B cell (primary cell): ENCODE results near the gene HES1. TPM values are rescaled to one million over a fixed set of nuclear protein-coding genes. Genes with fewer than 3 reads are reported as not detected.

Experiments
- ATAC-seq: fragments of 200-7000 bp; cut with Tn5 transposase; one replicate; pipeline ENCODE4 v1.10.0; 2021; ENCODE audit warnings: low read depth, mild to moderate bottlenecking, moderate number of reproducible peaks, moderate library complexity
- CTCF ChIA-PET: fragments of 350-600 bp; sonication (Branson Sonifier 250); formaldehyde crosslinking; loops from one replicate; lab custom pipeline; 2021; ENCODE audit warnings: antibody characterized with exemption, inconsistent platforms; lab: Charles Lee
- POLR2A ChIA-PET: fragments of 350-600 bp; sonication (Branson Sonifier 250); formaldehyde crosslinking; loops from one replicate; lab custom pipeline; 2021; ENCODE audit warnings: antibody characterized with exemption; lab: Charles Lee
- DNase-seq: peaks from one replicate; pipeline ENCODE4 v3.0.0; 2013
- H2AFZ ChIP-seq: 2 replicates; pipeline ENCODE4 v1.6.1; 2012; ENCODE audit warnings: mild to moderate bottlenecking, low read depth, low read length; ENCODE audit not compliant: insufficient read depth, poor library complexity, severe bottlenecking
- H3K27ac ChIP-seq, 2 donors: 1 replicate in 1 of 2; 2 replicates in 1 of 2; pipeline ENCODE4 v1.5.1; 2012 to 2013; ENCODE audit warnings: low read length in 2 of 2, mild to moderate bottlenecking in 2 of 2, moderate library complexity in 1 of 2
- H3K27me3 ChIP-seq, 4 experiments: fragments of 200-600 bp in 1 of 4; sonication (generic) in 1 of 4; replicated peaks in 1 of 4; 1 replicate in 2 of 4; 2 replicates in 2 of 4; pipeline versions ENCODE4 v1.6.1 to v1.7.0; 2013 to 2016; ENCODE audit warnings: low read length in 3 of 4, mild to moderate bottlenecking in 2 of 4, mixed read lengths in 1 of 4, moderate library complexity in 1 of 4; ENCODE audit not compliant: insufficient read depth in 4 of 4, control insufficient read depth in 3 of 4; ENCODE audit errors: control extremely low read depth in 1 of 4
- H3K36me3 ChIP-seq, 2 experiments: replicated peaks in 1 of 2; 1 replicate in 1 of 2; 2 replicates in 1 of 2; pipeline versions ENCODE4 v1.6.1 to v1.7.1; 2013; ENCODE audit warnings: low read length in 1 of 2; ENCODE audit not compliant: insufficient read depth in 2 of 2, control insufficient read depth in 1 of 2; ENCODE audit errors: control extremely low read depth in 1 of 2, extremely low read depth in 1 of 2
- H3K4me1 ChIP-seq, 2 donors: fragments of 200-600 bp in 1 of 2; sonication (generic) in 1 of 2; 1 replicate in 1 of 2; 2 replicates in 1 of 2; pipeline versions ENCODE4 v1.5.1 to v1.6.1; 2013 to 2017; ENCODE audit warnings: low read length in 2 of 2; ENCODE audit not compliant: control insufficient read depth in 2 of 2, insufficient read depth in 2 of 2
- H3K4me2 ChIP-seq: replicated peaks from 2 replicates; pipeline ENCODE3; 2012; ENCODE audit warnings: mild to moderate bottlenecking, low read depth, low read length; ENCODE audit not compliant: poor library complexity, severe bottlenecking
- H3K4me3 ChIP-seq, 5 experiments: fragments of 200-600 bp in 1 of 5; sonication (generic) in 1 of 5; 1 replicate in 3 of 5; 2 replicates in 2 of 5; pipeline versions ENCODE4 v1.5.1 to v1.7.0; 2011 to 2016; ENCODE audit warnings: low read length in 4 of 5, mild to moderate bottlenecking in 4 of 5, low read depth in 2 of 5, control low read depth in 1 of 5, moderate library complexity in 1 of 5; ENCODE audit not compliant: insufficient read depth in 1 of 5; ENCODE audit errors: control extremely low read depth in 1 of 5, extremely low read depth in 1 of 5
- H3K79me2 ChIP-seq: fragments of 200-600 bp; sonication (generic); one replicate; pipeline ENCODE4 v1.6.0; 2016; ENCODE audit warnings: low read length; ENCODE audit not compliant: control insufficient read depth, insufficient read depth
- H3K9ac ChIP-seq: fragments of 200-600 bp; sonication (generic); 2 replicates; pipeline ENCODE4 v1.6.1; 2017; ENCODE audit warnings: mild to moderate bottlenecking, low read length, moderate library complexity
- H3K9me3 ChIP-seq, 3 donors: one replicate each; pipeline versions ENCODE4 v1.6.1 to v1.7.1; 2013; ENCODE audit warnings: low read length in 2 of 3; ENCODE audit not compliant: control insufficient read depth in 2 of 3, insufficient read depth in 1 of 3; ENCODE audit errors: control extremely low read depth in 1 of 3
- H4K20me1 ChIP-seq: 2 replicates; pipeline ENCODE4 v1.6.0; 2012; ENCODE audit warnings: mild to moderate bottlenecking, low read length; ENCODE audit not compliant: insufficient read depth, control insufficient read depth, poor library complexity, severe bottlenecking
- H3K27ac Mint-ChIP-seq: one replicate; pipeline ENCODE4 v1.8.0; 2021; ENCODE audit warnings: mixed read lengths
- H3K27me3 Mint-ChIP-seq: one replicate; pipeline ENCODE4 v1.8.0; 2021; ENCODE audit warnings: mixed read lengths
- H3K4me1 Mint-ChIP-seq: one replicate; pipeline ENCODE4 v1.8.0; 2021; ENCODE audit warnings: mixed read lengths
- H3K4me3 Mint-ChIP-seq: one replicate; pipeline ENCODE4 v1.8.0; 2021; ENCODE audit warnings: mixed read lengths
- H3K9me3 Mint-ChIP-seq: one replicate; pipeline ENCODE4 v1.8.0; 2022; ENCODE audit warnings: mixed read lengths; ENCODE audit not compliant: insufficient read depth
- EZH2 ChIP-seq: IDR thresholded peaks from 2 replicates; pipeline ENCODE4 v1.6.1; 2012; ENCODE audit warnings: borderline replicate concordance, low read depth, mild to moderate bottlenecking, moderate library complexity, low read length; ENCODE audit not compliant: insufficient read depth, poor library complexity, severe bottlenecking
- WGBS: methylation state at CpG from one replicate; pipeline ENCODE4 v1.1.5; 2013; ENCODE audit warnings: missing lambda C conversion rate; ENCODE audit not compliant: insufficient coverage; 5-methylcytosine and 5-hydroxymethylcytosine counted together
- intact Hi-C: fragments of 100-400 bp; cut with micrococcal nuclease; formaldehyde crosslinking; loops from one replicate; pipeline ENCODE4 v1.10.0; 2022
- polyA plus RNA-seq: library from polyadenylated mRNA; depleted of rRNA; stranded (reverse); fragments of >200 nt; gene quantifications from 2 replicates; pipeline ENCODE4 v1.2.3, GENCODE V29; 2012
- total RNA-seq, 2 donors: library from RNA; stranded (reverse); fragments of 120-200 nt in 1 of 2; gene quantifications; 1 replicate in 1 of 2; 2 replicates in 1 of 2; pipeline versions ENCODE4 v1.2.3 to v1.2.4, GENCODE V29; 2013 to 2022
- TF ChIP-seq, protein P1 (sequence below): fragments of 200-600 bp; IDR thresholded peaks from one replicate; pipeline ENCODE4 v1.8.0; 2022; ENCODE audit warnings: antibody characterized with exemption, mild to moderate bottlenecking

HES1 gene
- total and polyA plus RNA-seq, 2 donors (not counting 1 experiment from before 2014, with no cell fraction given), result 2.4 to 60.3 TPM

DNA sequence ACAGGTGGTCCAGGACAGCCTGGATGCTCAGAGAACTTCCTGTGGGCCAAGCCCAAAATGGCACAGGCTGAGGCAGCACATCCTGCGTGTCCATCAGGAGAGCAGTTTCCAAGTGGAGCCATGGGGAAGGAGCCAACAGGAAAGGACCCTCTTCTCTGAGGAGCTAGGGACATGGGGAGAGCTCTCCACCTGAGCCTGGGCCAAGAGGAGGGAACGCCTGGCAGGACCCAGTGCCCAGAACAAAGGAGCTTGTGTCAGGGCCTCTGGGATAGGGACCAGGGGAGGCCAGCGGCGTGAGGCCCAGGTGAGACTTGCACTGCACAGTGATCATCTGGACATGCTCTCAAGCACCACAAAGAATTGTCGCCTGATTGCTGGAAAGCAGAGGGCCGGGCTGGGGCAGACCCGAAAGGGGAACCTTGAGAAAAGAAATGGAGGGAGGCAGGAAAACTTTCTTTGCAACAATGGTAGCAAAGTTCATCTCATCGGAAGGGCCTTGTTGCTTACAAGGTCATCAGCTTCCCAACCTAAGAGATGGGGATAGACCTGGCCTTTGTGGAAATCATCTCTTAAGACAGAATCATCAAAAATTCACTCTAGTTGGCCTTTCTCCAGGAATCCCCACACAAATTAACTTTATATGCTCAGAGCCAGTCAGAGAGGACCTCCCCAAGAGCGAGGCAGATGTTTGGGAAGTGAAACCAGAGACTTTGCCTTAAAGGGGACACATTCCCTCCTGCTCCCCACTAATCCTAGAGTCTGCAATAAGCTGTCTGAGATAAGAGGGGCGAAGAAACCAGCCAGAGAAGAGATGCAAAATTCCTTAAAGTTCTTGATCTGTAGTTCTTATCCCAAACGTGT lies 47.7 kb upstream of the HES1 start:
- POLR2A ChIA-PET, result interaction anchor here (0.6 to 1.8 kb wide), 2 partner anchors 16 to 146 kb away, joined by 4 to 5 read pairs; no protein-coding TSS in a partner anchor
- H3K4me3 ChIP-seq, result no peak overlapping the region
- peaks cover 36% of the 10 kb centered on the region for H3K4me1 Mint-ChIP-seq
- intact Hi-C loops, result loop anchor here (2.0 to 5.0 kb wide), 2 partner anchors 15 to 49 kb away; partner anchors contain the start of gene HES1
- H3K4me1 ChIP-seq, result peaks cover 23 to 27% of the 10 kb centered on the region in 2 donors
- DNase-seq, result no peak
- ATAC-seq, result no peak
- no peak overlapping the region for H3K4me3 Mint-ChIP-seq
- no peak overlapping the region for H3K9ac ChIP-seq
- no peaks in the 10 kb centered on the region for H3K9me3 Mint-ChIP-seq
- no peaks in the 10 kb centered on the region for H4K20me1 ChIP-seq
- no peak overlapping the region for H3K4me2 ChIP-seq
- H3K27me3 ChIP-seq, result no peaks in the 10 kb centered on the region
- no peak for TF ChIP-seq EZH2
- TF ChIP-seq, protein P1, sequence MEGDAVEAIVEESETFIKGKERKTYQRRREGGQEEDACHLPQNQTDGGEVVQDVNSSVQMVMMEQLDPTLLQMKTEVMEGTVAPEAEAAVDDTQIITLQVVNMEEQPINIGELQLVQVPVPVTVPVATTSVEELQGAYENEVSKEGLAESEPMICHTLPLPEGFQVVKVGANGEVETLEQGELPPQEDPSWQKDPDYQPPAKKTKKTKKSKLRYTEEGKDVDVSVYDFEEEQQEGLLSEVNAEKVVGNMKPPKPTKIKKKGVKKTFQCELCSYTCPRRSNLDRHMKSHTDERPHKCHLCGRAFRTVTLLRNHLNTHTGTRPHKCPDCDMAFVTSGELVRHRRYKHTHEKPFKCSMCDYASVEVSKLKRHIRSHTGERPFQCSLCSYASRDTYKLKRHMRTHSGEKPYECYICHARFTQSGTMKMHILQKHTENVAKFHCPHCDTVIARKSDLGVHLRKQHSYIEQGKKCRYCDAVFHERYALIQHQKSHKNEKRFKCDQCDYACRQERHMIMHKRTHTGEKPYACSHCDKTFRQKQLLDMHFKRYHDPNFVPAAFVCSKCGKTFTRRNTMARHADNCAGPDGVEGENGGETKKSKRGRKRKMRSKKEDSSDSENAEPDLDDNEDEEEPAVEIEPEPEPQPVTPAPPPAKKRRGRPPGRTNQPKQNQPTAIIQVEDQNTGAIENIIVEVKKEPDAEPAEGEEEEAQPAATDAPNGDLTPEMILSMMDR, result no peak
- H3K27me3 Mint-ChIP-seq, result no peaks in the 10 kb centered on the region
- no peak overlapping the region for H3K27ac ChIP-seq
- WGBS, result 99% methylated on average over 7 of the region's 11 CpGs
- no peaks in the 10 kb centered on the region for H3K9me3 ChIP-seq
- no peak overlapping the region for H3K27ac Mint-ChIP-seq
- H2AFZ ChIP-seq, result no peak overlapping the region
- H3K36me3 ChIP-seq, result no peaks in the 10 kb centered on the region
- CTCF ChIA-PET, result interaction anchor here (0.9 to 1.2 kb wide), 2 partner anchors 18 to 50 kb away, joined by 3 read pairs; no protein-coding TSS in a partner anchor
- H3K79me2 ChIP-seq, result no peaks in the 10 kb centered on the region
